NCI-H2171 treated with DMSO at 0.1 percent for 48 hours (cell line): Measurements from ENCODE around the gene IZUMO3.
"Not testable (repeated sequence)": the region's sequence is repeated elsewhere in the genome, so short reads cannot be mapped to it uniquely, and the experiment has no call there.

Experiments used
- DNase-seq: peaks from one replicate; lab custom pipeline; 2025; lab: John Stamatoyannopoulos, UW

Gene IZUMO3, protein sequence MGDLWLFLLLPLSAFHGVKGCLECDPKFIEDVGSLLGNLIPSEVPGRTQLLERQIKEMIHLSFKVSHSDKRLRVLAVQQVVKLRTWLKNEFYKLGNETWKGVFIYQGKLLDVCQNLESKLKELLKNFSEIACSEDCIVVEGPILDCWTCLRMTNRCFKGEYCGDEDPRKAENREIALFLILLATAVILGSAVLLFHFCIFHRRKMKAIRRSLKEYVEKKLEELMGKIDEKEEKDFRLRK

GRCh38 chr9:24545847-24546522, at the start of gene IZUMO3:
Gene IZUMO3 (minus strand): TSS chr9:24545897. CDS start chr9:24545649, 248 bp downstream.
- no peak for DNase-seq

- DNase-seq, result no peak
Observed at GRCh38 chr9:24594234-24594850, 48.6 kb upstream of the IZUMO3 start.

- DNase-seq, result no peak
Observed at GRCh38 chr9:24590432-24590831, 44.7 kb upstream of the IZUMO3 start.

- DNase-seq, result no peak
Observed at GRCh38 chr9:24587883-24588282, 42.2 kb upstream of the IZUMO3 start.

GRCh38 chr9:24582146-24583126, 36.7 kb upstream of the IZUMO3 start:
- no peak for DNase-seq

GRCh38 chr9:24580005-24580404, 34.3 kb upstream of the IZUMO3 start:
- DNase-seq, result not testable (repeated sequence)

DNA sequence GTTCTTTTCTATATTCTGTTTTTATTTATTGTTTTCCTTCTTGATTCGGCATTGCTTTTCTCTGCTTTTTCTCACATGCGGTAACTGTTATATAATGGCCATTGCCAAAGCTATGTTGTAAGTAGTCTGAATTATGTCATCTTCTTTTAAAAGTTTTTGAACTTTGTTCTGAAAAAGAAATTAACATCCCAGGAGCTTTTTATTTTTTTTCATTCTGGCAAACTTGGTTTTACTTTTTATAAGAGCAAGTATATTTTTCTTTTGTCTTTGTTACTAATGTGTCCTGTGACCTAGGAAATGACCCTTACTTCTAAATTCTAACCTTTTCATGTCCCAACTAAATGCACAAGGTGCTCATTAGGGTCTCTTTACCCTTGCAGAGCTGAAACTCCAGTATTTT, 26.7 kb upstream of the IZUMO3 start:
- DNase-seq, result no peak

DNA sequence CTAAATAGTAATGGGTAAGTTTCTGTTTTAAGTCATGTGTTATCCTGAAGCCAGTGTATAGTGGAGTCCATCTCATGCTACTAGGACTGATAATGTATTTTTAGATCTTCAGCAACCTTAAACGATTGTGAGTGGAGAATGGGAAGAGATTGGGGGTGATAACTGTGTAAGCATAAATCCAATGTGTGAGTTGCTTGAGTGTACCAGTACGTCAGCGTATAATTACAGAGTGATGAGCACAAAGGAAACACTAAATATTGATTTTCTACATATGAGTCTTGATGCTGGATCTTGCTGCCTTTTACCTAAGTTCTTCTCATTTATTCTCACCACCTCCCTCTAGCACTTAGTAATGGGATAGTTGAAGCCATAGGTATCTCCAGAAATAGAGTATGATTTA, 16.3 kb upstream of the IZUMO3 start:
- DNase-seq, result no peak

- no peak for DNase-seq
Observed at GRCh38 chr9:24553183-24553552, 7.5 kb upstream of the IZUMO3 start.

- DNase-seq, result no peak
Observed at GRCh38 chr9:24552526-24553182, 7.0 kb upstream of the IZUMO3 start.

DNA sequence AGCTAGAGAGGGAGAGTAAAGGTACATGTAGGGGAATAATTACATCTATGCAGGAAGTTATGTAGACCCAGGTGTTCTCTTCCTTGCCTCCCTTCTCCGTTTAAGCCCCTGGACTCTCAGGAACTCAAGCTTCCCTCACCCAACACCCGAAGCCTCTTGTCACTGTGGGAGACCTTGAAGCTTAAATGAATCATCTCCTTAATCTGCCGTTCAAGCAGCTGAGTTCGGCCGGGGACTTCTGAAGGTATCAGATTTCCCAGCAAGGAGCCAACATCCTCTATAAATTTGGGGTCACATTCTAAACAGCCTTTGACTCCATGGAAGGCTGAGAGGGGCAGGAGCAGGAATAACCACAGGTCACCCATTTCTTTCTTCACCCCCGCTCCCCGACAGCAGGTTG, 412 bp downstream of the IZUMO3 start:
- DNase-seq, result no peak

DNA sequence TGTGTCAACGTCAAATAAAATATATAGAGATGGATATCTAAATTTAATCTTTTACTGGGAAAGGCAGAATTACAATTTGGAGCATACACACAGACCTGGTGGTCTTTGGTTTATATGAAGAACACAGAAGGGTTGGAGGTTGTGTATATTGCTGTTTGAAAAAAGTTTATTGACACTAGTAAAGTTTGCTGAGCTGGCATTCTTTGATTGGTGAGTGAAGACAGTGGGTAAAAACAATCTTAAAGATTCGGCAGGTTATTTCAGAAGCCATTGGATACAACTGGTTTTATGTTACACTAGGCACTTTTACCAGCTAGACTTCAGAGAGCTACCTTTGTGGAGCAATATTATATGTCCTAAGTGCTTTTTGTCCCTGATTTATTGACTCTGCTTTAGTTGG, 27.2 kb downstream of the IZUMO3 start:
- no peak for DNase-seq

- no peak for DNase-seq
Observed at GRCh38 chr9:24516463-24516862, 29.2 kb downstream of the IZUMO3 start.

DNA sequence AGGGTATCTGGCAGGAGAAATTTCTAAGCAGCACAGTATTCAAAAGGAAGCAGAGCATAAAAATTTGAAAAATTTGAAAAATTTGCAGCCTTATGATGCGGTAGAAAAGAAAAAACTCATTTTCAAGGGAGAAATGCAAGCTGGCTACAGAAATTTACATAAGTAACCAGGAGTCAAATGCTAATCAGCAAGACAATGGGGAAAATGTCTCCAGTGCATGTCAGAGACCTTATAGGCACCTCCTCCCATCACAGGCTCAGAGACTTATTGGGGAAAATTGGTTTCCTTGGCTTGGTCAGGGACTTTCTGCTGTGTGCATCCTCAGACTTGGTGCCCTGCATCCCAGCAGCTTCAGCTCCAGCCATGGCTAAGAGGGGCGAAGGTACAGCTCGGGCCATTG, 35.8 kb downstream of the IZUMO3 start:
- DNase-seq, result no peak

DNA sequence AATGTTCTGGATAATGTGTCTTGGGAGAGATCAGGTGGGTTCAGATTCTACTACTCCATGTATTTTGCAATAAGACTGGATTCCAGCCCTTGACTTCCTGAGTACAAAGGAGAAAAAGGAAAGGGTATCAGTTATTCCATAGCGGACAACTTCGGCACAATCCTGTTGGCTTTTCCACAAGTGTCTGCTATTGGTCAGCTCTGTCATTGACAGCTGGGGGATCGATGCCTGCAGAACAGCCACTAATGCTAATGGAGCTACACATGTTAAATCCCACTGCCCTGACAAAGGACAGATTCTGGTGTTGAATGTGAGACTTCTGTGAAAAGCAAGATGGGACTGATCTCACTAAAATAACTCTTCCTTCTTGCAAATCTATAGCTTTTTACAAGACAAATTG, 41.2 kb downstream of the IZUMO3 start:
- no peak for DNase-seq

DNA sequence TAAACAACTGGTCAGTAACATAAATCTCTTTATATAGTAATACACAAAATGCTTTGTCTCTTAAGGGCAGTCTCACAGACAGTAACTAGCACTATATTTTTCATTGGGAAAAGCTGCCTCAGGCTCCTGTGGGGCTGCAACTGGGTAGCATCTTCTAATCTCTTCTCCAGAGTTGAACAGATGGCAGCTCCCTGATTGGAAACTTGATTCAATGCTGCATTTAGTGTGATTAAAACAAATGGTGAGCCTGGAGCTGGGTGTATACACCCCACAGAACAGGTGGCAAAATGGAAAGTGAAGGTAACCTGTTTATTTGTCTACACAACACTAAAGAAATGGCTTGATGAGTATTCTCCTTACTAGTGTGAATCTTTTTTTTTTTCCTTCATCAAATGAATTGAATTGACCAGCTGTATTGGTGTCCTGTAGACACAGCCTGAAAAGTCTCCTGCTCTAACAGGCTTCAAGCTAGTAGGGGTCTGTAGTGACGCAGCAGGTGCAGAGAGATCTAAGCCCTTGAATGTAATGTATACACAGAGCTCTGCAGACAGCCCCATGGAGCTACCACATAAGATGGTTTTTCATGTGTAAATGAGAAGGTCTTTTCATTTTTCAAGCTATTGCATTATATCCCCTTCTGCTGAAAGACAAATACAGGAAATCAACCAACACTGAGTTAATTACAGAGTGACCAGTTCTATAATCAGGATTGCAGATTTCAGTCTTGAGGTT, 43.3 kb downstream of the IZUMO3 start:
- no peak for DNase-seq

DNA sequence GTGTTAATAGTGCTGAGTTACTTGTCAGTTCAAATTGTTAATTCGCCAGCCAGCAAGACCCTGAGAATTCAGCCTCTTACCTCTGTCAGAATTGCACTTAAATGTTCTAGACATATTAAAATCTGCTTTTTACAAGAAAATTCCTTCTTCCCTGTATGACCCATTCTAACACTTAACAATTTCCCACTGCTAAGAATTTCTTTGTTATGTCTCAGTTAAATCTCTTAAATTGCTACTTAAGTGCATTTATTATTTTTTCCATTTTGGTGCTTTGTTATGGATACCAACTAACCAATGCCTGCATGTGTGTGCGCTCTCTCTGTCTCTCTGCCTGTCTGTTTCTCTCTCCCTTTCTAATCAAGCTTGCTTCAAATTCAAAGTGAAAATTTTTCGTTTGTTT, 44.9 kb downstream of the IZUMO3 start:
- DNase-seq, result no peak

DNA sequence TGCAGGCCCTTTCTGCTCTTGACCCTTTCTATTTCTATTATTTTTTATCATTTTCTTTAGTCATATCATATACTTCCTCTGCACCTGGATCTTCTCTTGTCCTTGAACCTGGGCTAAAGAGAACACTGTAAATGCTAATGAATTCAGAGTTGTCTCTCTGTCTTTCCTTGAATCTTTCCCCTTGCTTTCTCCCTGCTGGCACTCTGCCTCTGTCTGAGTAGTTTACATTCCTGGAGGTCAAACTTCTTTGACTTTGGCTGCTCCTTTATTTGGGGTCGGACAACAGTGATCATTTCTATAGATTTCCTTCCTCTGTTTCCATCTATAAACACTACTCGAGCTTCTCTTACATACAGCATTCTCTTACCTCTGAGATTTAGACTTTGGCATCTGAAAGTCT, 47.1 kb downstream of the IZUMO3 start:
- DNase-seq, result no peak

DNA sequence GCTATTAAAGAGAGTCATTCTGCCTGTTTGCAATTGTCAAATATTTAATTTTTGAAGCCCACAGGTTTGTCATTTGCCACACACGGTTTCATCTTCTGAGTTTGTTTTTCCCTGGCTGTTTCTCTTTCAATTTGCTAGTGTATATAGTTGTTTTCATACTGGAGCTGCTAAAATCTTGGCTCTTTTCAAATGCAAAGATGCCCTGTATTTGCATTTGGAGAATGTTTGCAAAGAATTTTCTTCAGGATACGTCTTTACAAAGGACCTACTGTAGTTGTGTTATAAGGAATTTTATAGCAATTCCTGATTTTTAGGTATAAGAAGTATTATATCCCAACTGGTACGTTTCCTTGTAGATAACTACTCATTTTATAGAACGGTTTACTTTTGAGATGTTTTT, 48.0 kb downstream of the IZUMO3 start:
- no peak for DNase-seq
